G401 (cell line): Measurements from ENCODE around the gene PIEZO2. TPM values are rescaled to one million over a fixed set of nuclear protein-coding genes. Genes with fewer than 3 reads are reported as not detected.

ENCODE experiments used
- DNase-seq: peaks from one replicate; pipeline ENCODE4 v3.0.0-alpha.2; 2015; ENCODE audit warnings: low spot score
- in situ Hi-C: cut with HindIII; loops from 2 replicates; pipeline ENCODE4 v1.10.0; 2016; ENCODE audit warnings: low sequenced_read_pairs, mixed read lengths
- total RNA-seq: library from RNA; depleted of rRNA; stranded (reverse); fragments of >200 nt; shearing (Covaris generic); gene quantifications from 2 replicates; pipeline ENCODE4 v1.2.3, GENCODE V29; 2014

Gene PIEZO2
- total RNA-seq, 1 experiment from 2014 or later: not detected

- in situ Hi-C loops: no loop called here
- DNase-seq: peak; percentile 14
Measured at GRCh38 chr18:11040823-11041656, 108.3 kb downstream of the PIEZO2 start.

- in situ Hi-C loops: no loop called here
Measured at GRCh38 chr18:11040359-11040758, 109.0 kb downstream of the PIEZO2 start.

GRCh38 chr18:11037533-11038240, 111.7 kb downstream of the PIEZO2 start:
- DNase-seq: no peak
- in situ Hi-C loops: no loop called here

More at GRCh38 chr18:11040359-11040758, 109.0 kb downstream of the PIEZO2 start:
- DNase-seq: no peak

GRCh38 chr18:11035814-11036495, 113.4 kb downstream of the PIEZO2 start:
- no peak for DNase-seq
- in situ Hi-C loops: no loop called here

GRCh38 chr18:11035376-11035775, 114.0 kb downstream of the PIEZO2 start:
- in situ Hi-C loops: no loop called here
- no peak for DNase-seq

- no peak for DNase-seq
- in situ Hi-C loops: no loop called here
Measured at GRCh38 chr18:11034884-11035283, 114.5 kb downstream of the PIEZO2 start.

- no peak for DNase-seq
- in situ Hi-C loops: no loop called here
Measured at GRCh38 chr18:11033503-11033902, 115.9 kb downstream of the PIEZO2 start.

GRCh38 chr18:11031966-11032365, 117.4 kb downstream of the PIEZO2 start:
- no peak for DNase-seq

GRCh38 chr18:11029021-11029420, 120.3 kb downstream of the PIEZO2 start:
- no peak for DNase-seq
- in situ Hi-C loops: no loop called here

More at GRCh38 chr18:11031966-11032365, 117.4 kb downstream of the PIEZO2 start:
- in situ Hi-C loops: no loop called here

GRCh38 chr18:11027862-11028261, 121.5 kb downstream of the PIEZO2 start:
- no peak for DNase-seq
- in situ Hi-C loops: no loop called here

- DNase-seq: no peak
Measured at GRCh38 chr18:11025671-11026070, 123.7 kb downstream of the PIEZO2 start.

GRCh38 chr18:11024928-11025669, 124.3 kb downstream of the PIEZO2 start:
- DNase-seq: no peak
- in situ Hi-C loops: no loop called here

More at GRCh38 chr18:11025671-11026070, 123.7 kb downstream of the PIEZO2 start:
- in situ Hi-C loops: no loop called here

- in situ Hi-C loops: no loop called here
Measured at GRCh38 chr18:11021477-11021876, 127.9 kb downstream of the PIEZO2 start.

GRCh38 chr18:11020877-11021414, 128.4 kb downstream of the PIEZO2 start:
- DNase-seq: no peak

More at GRCh38 chr18:11021477-11021876, 127.9 kb downstream of the PIEZO2 start:
- DNase-seq: no peak

GRCh38 chr18:11020161-11020853, 129.1 kb downstream of the PIEZO2 start:
- DNase-seq: no peak
- in situ Hi-C loops: no loop called here

More at GRCh38 chr18:11020877-11021414, 128.4 kb downstream of the PIEZO2 start:
- in situ Hi-C loops: no loop called here

GRCh38 chr18:11019295-11020105, 129.9 kb downstream of the PIEZO2 start:
- no peak for DNase-seq
- in situ Hi-C loops: no loop called here

GRCh38 chr18:11009869-11010268, 139.5 kb downstream of the PIEZO2 start:
- DNase-seq: no peak
- in situ Hi-C loops: no loop called here
